B cell (primary cell): ENCODE results near the gene ADARB2. TPM values are rescaled to one million over a fixed set of nuclear protein-coding genes. Genes with fewer than 3 reads are reported as not detected.

Experiments used
- ATAC-seq: fragments of 200-7000 bp; cut with Tn5 transposase; one replicate; pipeline ENCODE4 v1.10.0; 2021; ENCODE audit warnings: low read depth, mild to moderate bottlenecking, moderate number of reproducible peaks, moderate library complexity
- CTCF ChIA-PET: fragments of 350-600 bp; sonication (Branson Sonifier 250); formaldehyde crosslinking; loops from one replicate; lab custom pipeline; 2021; ENCODE audit warnings: antibody characterized with exemption, inconsistent platforms; lab: Charles Lee
- POLR2A ChIA-PET: fragments of 350-600 bp; sonication (Branson Sonifier 250); formaldehyde crosslinking; loops from one replicate; lab custom pipeline; 2021; ENCODE audit warnings: antibody characterized with exemption; lab: Charles Lee
- DNase-seq: peaks from one replicate; pipeline ENCODE4 v3.0.0; 2013
- H2AFZ ChIP-seq: 2 replicates; pipeline ENCODE4 v1.6.1; 2012; ENCODE audit warnings: mild to moderate bottlenecking, low read depth, low read length; ENCODE audit not compliant: insufficient read depth, poor library complexity, severe bottlenecking
- H3K27ac ChIP-seq, 2 donors: 1 replicate in 1 of 2; 2 replicates in 1 of 2; pipeline ENCODE4 v1.5.1; 2012 to 2013; ENCODE audit warnings: low read length in 2 of 2, mild to moderate bottlenecking in 2 of 2, moderate library complexity in 1 of 2
- H3K27me3 ChIP-seq, 4 experiments: fragments of 200-600 bp in 1 of 4; sonication (generic) in 1 of 4; replicated peaks in 1 of 4; 1 replicate in 2 of 4; 2 replicates in 2 of 4; pipeline versions ENCODE4 v1.6.1 to v1.7.0; 2013 to 2016; ENCODE audit warnings: low read length in 3 of 4, mild to moderate bottlenecking in 2 of 4, mixed read lengths in 1 of 4, moderate library complexity in 1 of 4; ENCODE audit not compliant: insufficient read depth in 4 of 4, control insufficient read depth in 3 of 4; ENCODE audit errors: control extremely low read depth in 1 of 4
- H3K36me3 ChIP-seq, 2 experiments: replicated peaks in 1 of 2; 1 replicate in 1 of 2; 2 replicates in 1 of 2; pipeline versions ENCODE4 v1.6.1 to v1.7.1; 2013; ENCODE audit warnings: low read length in 1 of 2; ENCODE audit not compliant: insufficient read depth in 2 of 2, control insufficient read depth in 1 of 2; ENCODE audit errors: control extremely low read depth in 1 of 2, extremely low read depth in 1 of 2
- H3K4me1 ChIP-seq, 2 donors: fragments of 200-600 bp in 1 of 2; sonication (generic) in 1 of 2; 1 replicate in 1 of 2; 2 replicates in 1 of 2; pipeline versions ENCODE4 v1.5.1 to v1.6.1; 2013 to 2017; ENCODE audit warnings: low read length in 2 of 2; ENCODE audit not compliant: control insufficient read depth in 2 of 2, insufficient read depth in 2 of 2
- H3K4me2 ChIP-seq: replicated peaks from 2 replicates; pipeline ENCODE3; 2012; ENCODE audit warnings: mild to moderate bottlenecking, low read depth, low read length; ENCODE audit not compliant: poor library complexity, severe bottlenecking
- H3K4me3 ChIP-seq, 5 experiments: fragments of 200-600 bp in 1 of 5; sonication (generic) in 1 of 5; 1 replicate in 3 of 5; 2 replicates in 2 of 5; pipeline versions ENCODE4 v1.5.1 to v1.7.0; 2011 to 2016; ENCODE audit warnings: low read length in 4 of 5, mild to moderate bottlenecking in 4 of 5, low read depth in 2 of 5, control low read depth in 1 of 5, moderate library complexity in 1 of 5; ENCODE audit not compliant: insufficient read depth in 1 of 5; ENCODE audit errors: control extremely low read depth in 1 of 5, extremely low read depth in 1 of 5
- H3K79me2 ChIP-seq: fragments of 200-600 bp; sonication (generic); one replicate; pipeline ENCODE4 v1.6.0; 2016; ENCODE audit warnings: low read length; ENCODE audit not compliant: control insufficient read depth, insufficient read depth
- H3K9ac ChIP-seq: fragments of 200-600 bp; sonication (generic); 2 replicates; pipeline ENCODE4 v1.6.1; 2017; ENCODE audit warnings: mild to moderate bottlenecking, low read length, moderate library complexity
- H3K9me3 ChIP-seq, 3 donors: one replicate each; pipeline versions ENCODE4 v1.6.1 to v1.7.1; 2013; ENCODE audit warnings: low read length in 2 of 3; ENCODE audit not compliant: control insufficient read depth in 2 of 3, insufficient read depth in 1 of 3; ENCODE audit errors: control extremely low read depth in 1 of 3
- H4K20me1 ChIP-seq: 2 replicates; pipeline ENCODE4 v1.6.0; 2012; ENCODE audit warnings: mild to moderate bottlenecking, low read length; ENCODE audit not compliant: insufficient read depth, control insufficient read depth, poor library complexity, severe bottlenecking
- H3K27ac Mint-ChIP-seq: one replicate; pipeline ENCODE4 v1.8.0; 2021; ENCODE audit warnings: mixed read lengths
- H3K27me3 Mint-ChIP-seq: one replicate; pipeline ENCODE4 v1.8.0; 2021; ENCODE audit warnings: mixed read lengths
- H3K4me1 Mint-ChIP-seq: one replicate; pipeline ENCODE4 v1.8.0; 2021; ENCODE audit warnings: mixed read lengths
- H3K4me3 Mint-ChIP-seq: one replicate; pipeline ENCODE4 v1.8.0; 2021; ENCODE audit warnings: mixed read lengths
- H3K9me3 Mint-ChIP-seq: one replicate; pipeline ENCODE4 v1.8.0; 2022; ENCODE audit warnings: mixed read lengths; ENCODE audit not compliant: insufficient read depth
- EZH2 ChIP-seq: IDR thresholded peaks from 2 replicates; pipeline ENCODE4 v1.6.1; 2012; ENCODE audit warnings: borderline replicate concordance, low read depth, mild to moderate bottlenecking, moderate library complexity, low read length; ENCODE audit not compliant: insufficient read depth, poor library complexity, severe bottlenecking
- WGBS: methylation state at CpG from one replicate; pipeline ENCODE4 v1.1.5; 2013; ENCODE audit warnings: missing lambda C conversion rate; ENCODE audit not compliant: insufficient coverage; 5-methylcytosine and 5-hydroxymethylcytosine counted together
- intact Hi-C: fragments of 100-400 bp; cut with micrococcal nuclease; formaldehyde crosslinking; loops from one replicate; pipeline ENCODE4 v1.10.0; 2022
- polyA plus RNA-seq: library from polyadenylated mRNA; depleted of rRNA; stranded (reverse); fragments of >200 nt; gene quantifications from 2 replicates; pipeline ENCODE4 v1.2.3, GENCODE V29; 2012
- total RNA-seq, 2 donors: library from RNA; stranded (reverse); fragments of 120-200 nt in 1 of 2; gene quantifications; 1 replicate in 1 of 2; 2 replicates in 1 of 2; pipeline versions ENCODE4 v1.2.3 to v1.2.4, GENCODE V29; 2013 to 2022
- TF ChIP-seq, protein P1 (sequence below): fragments of 200-600 bp; IDR thresholded peaks from one replicate; pipeline ENCODE4 v1.8.0; 2022; ENCODE audit warnings: antibody characterized with exemption, mild to moderate bottlenecking

Gene ADARB2
- total and polyA plus RNA-seq, 2 donors (not counting 1 experiment from before 2014, with no cell fraction given): 0.13 to 0.96 TPM

DNA sequence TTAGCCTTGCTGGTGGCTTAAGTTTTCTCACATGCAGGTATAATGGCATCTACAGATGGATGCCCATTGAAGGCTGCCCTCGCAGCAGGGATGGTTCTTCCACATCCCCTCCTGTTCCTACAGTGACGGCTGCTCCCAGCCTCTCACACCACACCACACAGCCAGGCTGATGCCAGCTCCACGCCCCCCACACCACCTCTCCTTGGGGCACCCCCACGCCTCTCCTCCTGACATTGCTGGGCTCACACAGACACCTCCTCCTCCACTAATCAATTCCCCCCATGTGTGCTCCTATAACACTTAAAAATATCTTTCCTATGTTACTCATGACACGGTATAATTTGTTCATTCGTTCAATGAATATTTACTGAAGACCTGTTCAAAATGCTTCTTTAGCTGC, 437.1 kb downstream of the ADARB2 start:
- peaks cover 36% of the 10 kb centered on the region for H3K27me3 Mint-ChIP-seq
- peaks cover 0 to 10% (median 0%) of the 10 kb centered on the region in 4 experiments for H3K27me3 ChIP-seq
- ChIA-PET CTCF (no interaction called here), POLR2A (no interaction called here)
- no peak overlapping the region for H3K4me3 Mint-ChIP-seq
- no peak overlapping the region for H3K9ac ChIP-seq
- no peak for TF ChIP-seq EZH2
- TF ChIP-seq, protein P1, sequence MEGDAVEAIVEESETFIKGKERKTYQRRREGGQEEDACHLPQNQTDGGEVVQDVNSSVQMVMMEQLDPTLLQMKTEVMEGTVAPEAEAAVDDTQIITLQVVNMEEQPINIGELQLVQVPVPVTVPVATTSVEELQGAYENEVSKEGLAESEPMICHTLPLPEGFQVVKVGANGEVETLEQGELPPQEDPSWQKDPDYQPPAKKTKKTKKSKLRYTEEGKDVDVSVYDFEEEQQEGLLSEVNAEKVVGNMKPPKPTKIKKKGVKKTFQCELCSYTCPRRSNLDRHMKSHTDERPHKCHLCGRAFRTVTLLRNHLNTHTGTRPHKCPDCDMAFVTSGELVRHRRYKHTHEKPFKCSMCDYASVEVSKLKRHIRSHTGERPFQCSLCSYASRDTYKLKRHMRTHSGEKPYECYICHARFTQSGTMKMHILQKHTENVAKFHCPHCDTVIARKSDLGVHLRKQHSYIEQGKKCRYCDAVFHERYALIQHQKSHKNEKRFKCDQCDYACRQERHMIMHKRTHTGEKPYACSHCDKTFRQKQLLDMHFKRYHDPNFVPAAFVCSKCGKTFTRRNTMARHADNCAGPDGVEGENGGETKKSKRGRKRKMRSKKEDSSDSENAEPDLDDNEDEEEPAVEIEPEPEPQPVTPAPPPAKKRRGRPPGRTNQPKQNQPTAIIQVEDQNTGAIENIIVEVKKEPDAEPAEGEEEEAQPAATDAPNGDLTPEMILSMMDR: no peak
- H3K4me1 Mint-ChIP-seq: no peaks in the 10 kb centered on the region
- H4K20me1 ChIP-seq: no peaks in the 10 kb centered on the region
- H2AFZ ChIP-seq: no peak overlapping the region
- intact Hi-C loops: no loop called here
- H3K27ac Mint-ChIP-seq: no peak overlapping the region
- H3K36me3 ChIP-seq: no peaks in the 10 kb centered on the region
- ATAC-seq (no peak), DNase-seq (no peak)
- 82% methylated on average over 5 of the region's 6 CpGs for WGBS
- no peaks in the 10 kb centered on the region for H3K9me3 Mint-ChIP-seq
- H3K4me2 ChIP-seq: no peak overlapping the region
- no peaks in the 10 kb centered on the region for H3K4me1 ChIP-seq
- H3K27ac ChIP-seq: no peak overlapping the region
- H3K9me3 ChIP-seq: peaks cover 0 to 4% (median 0%) of the 10 kb centered on the region in 3 donors
- no peak overlapping the region for H3K4me3 ChIP-seq
- H3K79me2 ChIP-seq: no peaks in the 10 kb centered on the region

DNA sequence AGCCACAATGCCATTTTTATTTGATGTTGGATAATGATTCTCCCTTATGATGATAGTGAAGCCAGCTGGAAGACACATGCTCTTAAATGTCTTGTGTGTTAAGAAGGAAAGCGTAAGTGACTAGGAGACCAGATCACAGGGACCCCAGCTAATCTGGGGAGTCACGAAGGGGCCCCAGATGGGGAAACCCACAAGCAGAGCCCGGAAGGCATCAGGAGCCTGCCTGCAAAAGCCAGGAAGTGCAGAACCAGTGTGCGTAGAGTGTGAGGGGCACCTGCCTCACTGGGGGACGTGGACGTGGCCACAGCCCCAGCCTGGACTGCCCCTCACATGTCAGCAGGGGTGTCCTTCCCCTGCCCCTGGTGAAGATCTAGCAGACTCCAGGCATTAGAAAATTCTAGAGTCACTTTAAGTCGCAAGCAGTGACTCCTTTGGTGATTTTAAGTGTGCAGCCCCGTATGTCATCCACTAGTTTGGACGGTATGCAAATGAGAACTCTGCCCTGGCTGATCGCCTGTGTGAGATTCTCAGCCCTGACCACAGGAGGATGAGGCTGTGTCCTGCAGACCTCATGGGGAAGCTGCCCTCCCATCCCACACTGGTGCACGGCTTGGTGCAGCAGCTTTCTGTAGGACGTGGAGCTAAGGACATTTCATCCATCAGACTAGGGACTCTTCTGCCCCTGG, 438.1 kb downstream of the ADARB2 start:
- Mint-ChIP-seq H3K4me3 (no peak overlapping the region), H3K27me3 (peaks cover 44% of the 10 kb centered on the region), H3K27ac (no peak overlapping the region), H3K4me1 (no peaks in the 10 kb centered on the region), H3K9me3 (no peaks in the 10 kb centered on the region)
- POLR2A ChIA-PET: no interaction called here
- Histone ChIP-seq H3K27ac (no peak overlapping the region), H3K4me2 (no peak overlapping the region), H3K36me3 (no peaks in the 10 kb centered on the region), H3K79me2 (no peaks in the 10 kb centered on the region), H3K27me3 (peaks cover 0 to 10% (median 0%) of the 10 kb centered on the region in 4 experiments), H2AFZ (no peak overlapping the region), H3K4me1 (no peaks in the 10 kb centered on the region), H4K20me1 (no peaks in the 10 kb centered on the region), H3K9me3 (peaks cover 0 to 4% (median 0%) of the 10 kb centered on the region in 3 donors), H3K4me3 (no peak overlapping the region), H3K9ac (no peak overlapping the region)
- DNase-seq (no peak), ATAC-seq (no peak)
- CTCF ChIA-PET: no interaction called here
- 41% methylated on average over 11 of the region's 12 CpGs for WGBS
- no peak for TF ChIP-seq EZH2
- TF ChIP-seq, protein P1: no peak
- intact Hi-C loops: no loop called here
